Fibroblast of lung (primary cell): Measurements from ENCODE around the gene SGCA. TPM values are rescaled to one million over a fixed set of nuclear protein-coding genes. Genes with fewer than 3 reads are reported as not detected.
A peak's percentile ranks its signal among the peaks of the same experiment; 100 is the strongest.

Source experiments
- DNase-seq, 2 donors: peaks; one replicate each; pipeline versions ENCODE4 v3.0.0 to v3.0.0-alpha.2; 2010; ENCODE audit warnings: low read depth in 2 of 2
- H2AFZ ChIP-seq: 2 replicates; pipeline ENCODE4 v1.5.1; 2012; ENCODE audit warnings: low read length, control low read depth, inconsistent platforms
- H3K27ac ChIP-seq: 2 replicates; pipeline ENCODE4 v1.5.1; 2011; ENCODE audit warnings: low read length, control low read depth; ENCODE audit not compliant: insufficient read depth
- H3K27me3 ChIP-seq: 2 replicates; pipeline ENCODE4 v1.5.1; 2011; ENCODE audit warnings: mild to moderate bottlenecking, low read length; ENCODE audit not compliant: control insufficient read depth, insufficient read depth
- H3K36me3 ChIP-seq: 2 replicates; pipeline ENCODE4 v1.5.1; 2011; ENCODE audit warnings: low read length; ENCODE audit not compliant: control insufficient read depth, insufficient read depth
- H3K4me1 ChIP-seq: 2 replicates; pipeline ENCODE4 v1.5.1; 2011; ENCODE audit warnings: low read length; ENCODE audit not compliant: control insufficient read depth, insufficient read depth; ENCODE audit errors: extremely low read depth
- H3K4me2 ChIP-seq: 2 replicates; pipeline ENCODE4 v1.5.1; 2011; ENCODE audit warnings: low read length, control low read depth; ENCODE audit not compliant: insufficient read depth; ENCODE audit errors: extremely low read depth
- H3K4me3 ChIP-seq, 4 experiments: fragments of 200-600 bp in 1 of 4; sonication (generic) in 1 of 4; replicated peaks in 1 of 4; 2 replicates each; pipeline ENCODE4 v1.5.1; 2011 to 2016; ENCODE audit warnings: low read length in 4 of 4, low read depth in 3 of 4, mild to moderate bottlenecking in 3 of 4, control low read depth in 2 of 4, inconsistent platforms in 1 of 4, mixed read lengths in 1 of 4; ENCODE audit not compliant: insufficient read depth in 1 of 4; ENCODE audit errors: control extremely low read depth in 1 of 4
- H3K79me2 ChIP-seq: 2 replicates; pipeline ENCODE4 v1.5.1; 2012; ENCODE audit warnings: mild to moderate bottlenecking, low read length, inconsistent platforms; ENCODE audit not compliant: control insufficient read depth, insufficient read depth
- H3K9ac ChIP-seq: 2 replicates; pipeline ENCODE4 v1.5.1; 2011; ENCODE audit warnings: mild to moderate bottlenecking, low read length, control low read depth; ENCODE audit not compliant: insufficient read depth
- H3K9me3 ChIP-seq: 2 replicates; pipeline ENCODE4 v1.5.1; 2012; ENCODE audit warnings: low read depth, low read length; ENCODE audit not compliant: control insufficient read depth, insufficient read depth
- H4K20me1 ChIP-seq: 2 replicates; pipeline ENCODE4 v1.5.1; 2011; ENCODE audit warnings: low read length; ENCODE audit not compliant: control insufficient read depth, insufficient read depth; ENCODE audit errors: extremely low read depth
- EZH2 ChIP-seq: IDR thresholded peaks from 2 replicates; pipeline ENCODE4 v1.5.1; 2012; ENCODE audit warnings: low read length, control low read depth, mild to moderate bottlenecking; ENCODE audit errors: missing control alignments
- polyA plus RNA-seq, 2 donors: library from polyadenylated mRNA; depleted of rRNA in 1 of 2; stranded (reverse) in 1 of 2; unstranded in 1 of 2; fragments of >200 nt; gene quantifications; 2 replicates each; pipeline ENCODE4 v1.2.1, GENCODE V29; 2011 to 2012; ENCODE audit warnings: missing spikeins in 1 of 2
- total RNA-seq: library from RNA; depleted of rRNA; stranded (reverse); fragments of >200 nt; gene quantifications from 2 replicates; pipeline ENCODE4 v1.2.1, GENCODE V29; 2014
- TF ChIP-seq, protein P1 (sequence below), 2 donors: IDR thresholded peaks in 1 of 2; conservative IDR thresholded peaks in 1 of 2; 1 replicate in 1 of 2; 2 replicates in 1 of 2; pipeline ENCODE4 v1.5.1; 2011 to 2012; ENCODE audit warnings: low read length in 2 of 2, control low read depth in 1 of 2, inconsistent platforms in 1 of 2, low read depth in 1 of 2, mild to moderate bottlenecking in 1 of 2

The SGCA gene
- total and polyA plus RNA-seq, 2 donors (not counting 1 experiment from before 2014, with no cell fraction given), result 1.6 to 4.3 TPM

DNA sequence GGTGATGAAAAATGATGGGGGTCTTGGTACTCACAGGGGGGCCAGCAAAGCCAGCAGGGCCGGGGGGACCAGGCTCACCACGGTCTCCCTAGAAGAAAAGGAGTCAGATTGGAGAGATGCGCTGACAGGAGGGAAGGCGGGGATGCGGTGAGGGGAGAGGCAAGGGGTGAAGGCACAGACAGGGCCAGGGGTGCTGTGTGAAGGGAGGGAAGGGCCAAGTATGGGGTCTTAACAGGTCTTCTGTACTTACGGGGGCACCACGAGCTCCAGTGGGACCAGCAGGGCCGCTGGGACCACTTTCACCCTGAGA is 24.4 kb downstream of the SGCA start:
- Histone ChIP-seq H3K36me3 (peaks cover 94% of the 10 kb centered on the region), H2AFZ (no peak overlapping the region)

DNA sequence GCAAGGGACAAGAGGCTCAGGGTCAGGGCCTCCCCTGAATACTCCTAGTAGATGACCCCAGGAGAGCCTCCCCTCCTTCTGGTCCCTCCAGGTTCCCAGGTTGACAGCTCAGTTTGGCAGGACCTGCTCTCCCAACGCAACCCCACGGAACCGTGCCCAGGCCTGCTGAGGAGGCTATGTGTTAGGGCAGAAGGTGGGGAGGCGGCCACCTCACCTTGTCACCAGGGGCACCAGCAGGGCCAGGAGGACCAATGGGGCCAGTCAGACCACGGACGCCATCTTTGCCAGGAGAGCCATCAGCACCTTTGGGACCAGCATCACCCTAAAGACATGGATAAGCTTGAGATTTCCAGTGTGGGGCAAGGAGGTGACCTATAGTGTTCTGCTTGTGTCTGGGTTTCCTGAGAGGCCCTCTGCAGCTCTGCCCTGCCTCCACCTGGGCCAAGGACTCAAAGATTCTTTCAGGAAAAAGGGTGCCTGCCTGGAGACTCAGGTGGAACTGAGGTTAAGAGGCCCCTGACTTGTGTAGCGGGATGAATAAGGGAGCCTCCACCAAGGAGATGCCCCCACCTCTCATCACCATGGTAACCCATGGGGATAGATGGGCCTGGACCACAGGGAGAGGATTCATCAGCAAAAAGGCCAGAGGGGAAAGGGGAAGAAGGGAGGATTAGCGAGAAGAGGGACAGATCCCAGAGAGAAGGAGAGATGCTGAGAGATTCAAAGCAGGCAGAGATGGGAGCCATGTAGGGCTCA is 25.0 kb downstream of the SGCA start:
- H4K20me1 ChIP-seq, result peaks cover 3% of the 10 kb centered on the region
- TF ChIP-seq, protein P1, sequence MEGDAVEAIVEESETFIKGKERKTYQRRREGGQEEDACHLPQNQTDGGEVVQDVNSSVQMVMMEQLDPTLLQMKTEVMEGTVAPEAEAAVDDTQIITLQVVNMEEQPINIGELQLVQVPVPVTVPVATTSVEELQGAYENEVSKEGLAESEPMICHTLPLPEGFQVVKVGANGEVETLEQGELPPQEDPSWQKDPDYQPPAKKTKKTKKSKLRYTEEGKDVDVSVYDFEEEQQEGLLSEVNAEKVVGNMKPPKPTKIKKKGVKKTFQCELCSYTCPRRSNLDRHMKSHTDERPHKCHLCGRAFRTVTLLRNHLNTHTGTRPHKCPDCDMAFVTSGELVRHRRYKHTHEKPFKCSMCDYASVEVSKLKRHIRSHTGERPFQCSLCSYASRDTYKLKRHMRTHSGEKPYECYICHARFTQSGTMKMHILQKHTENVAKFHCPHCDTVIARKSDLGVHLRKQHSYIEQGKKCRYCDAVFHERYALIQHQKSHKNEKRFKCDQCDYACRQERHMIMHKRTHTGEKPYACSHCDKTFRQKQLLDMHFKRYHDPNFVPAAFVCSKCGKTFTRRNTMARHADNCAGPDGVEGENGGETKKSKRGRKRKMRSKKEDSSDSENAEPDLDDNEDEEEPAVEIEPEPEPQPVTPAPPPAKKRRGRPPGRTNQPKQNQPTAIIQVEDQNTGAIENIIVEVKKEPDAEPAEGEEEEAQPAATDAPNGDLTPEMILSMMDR (conservative IDR thresholded peaks at IDR 0.05 in 1 of 2, IDR thresholded peaks at IDR 0.05 in 1 of 2; ENCODE audit: low read depth in 1 of 2, low read length in 2 of 2), result no peak
- TF ChIP-seq EZH2, result no peak
- peaks cover 67% of the 10 kb centered on the region for H3K79me2 ChIP-seq
- H3K27ac ChIP-seq, result peak overlapping the region; percentile 52
- no peak overlapping the region for H2AFZ ChIP-seq
- H3K4me3 ChIP-seq, result peak overlapping the region in 1 of 4 experiments; percentile 25
- H3K27me3 ChIP-seq, result no peaks in the 10 kb centered on the region
- peaks cover 22% of the 10 kb centered on the region for H3K4me1 ChIP-seq
- H3K9ac ChIP-seq, result no peak overlapping the region
- peaks cover 93% of the 10 kb centered on the region for H3K36me3 ChIP-seq
- no peak overlapping the region for H3K4me2 ChIP-seq
- no peaks in the 10 kb centered on the region for H3K9me3 ChIP-seq
- peak in 1 of 2 donors; percentile 71 for DNase-seq

More for the DNA sequence above, 24.4 kb downstream of the SGCA start:
- peak in 1 of 2 donors; percentile 61 for DNase-seq
- Histone ChIP-seq H3K4me2 (no peak overlapping the region), H3K27me3 (no peaks in the 10 kb centered on the region), H3K27ac (peak overlapping the region; percentile 60), H4K20me1 (peaks cover 5% of the 10 kb centered on the region), H3K9ac (no peak overlapping the region), H3K4me1 (peaks cover 22% of the 10 kb centered on the region), H3K79me2 (peaks cover 62% of the 10 kb centered on the region), H3K4me3 (peak overlapping the region in 1 of 4 experiments; percentile 10), H3K9me3 (no peaks in the 10 kb centered on the region)
- TF ChIP-seq, protein P1 (conservative IDR thresholded peaks at IDR 0.05 in 1 of 2, IDR thresholded peaks at IDR 0.05 in 1 of 2; ENCODE audit: low read depth in 1 of 2, low read length in 2 of 2), result no peak
- TF ChIP-seq EZH2, result no peak

DNA sequence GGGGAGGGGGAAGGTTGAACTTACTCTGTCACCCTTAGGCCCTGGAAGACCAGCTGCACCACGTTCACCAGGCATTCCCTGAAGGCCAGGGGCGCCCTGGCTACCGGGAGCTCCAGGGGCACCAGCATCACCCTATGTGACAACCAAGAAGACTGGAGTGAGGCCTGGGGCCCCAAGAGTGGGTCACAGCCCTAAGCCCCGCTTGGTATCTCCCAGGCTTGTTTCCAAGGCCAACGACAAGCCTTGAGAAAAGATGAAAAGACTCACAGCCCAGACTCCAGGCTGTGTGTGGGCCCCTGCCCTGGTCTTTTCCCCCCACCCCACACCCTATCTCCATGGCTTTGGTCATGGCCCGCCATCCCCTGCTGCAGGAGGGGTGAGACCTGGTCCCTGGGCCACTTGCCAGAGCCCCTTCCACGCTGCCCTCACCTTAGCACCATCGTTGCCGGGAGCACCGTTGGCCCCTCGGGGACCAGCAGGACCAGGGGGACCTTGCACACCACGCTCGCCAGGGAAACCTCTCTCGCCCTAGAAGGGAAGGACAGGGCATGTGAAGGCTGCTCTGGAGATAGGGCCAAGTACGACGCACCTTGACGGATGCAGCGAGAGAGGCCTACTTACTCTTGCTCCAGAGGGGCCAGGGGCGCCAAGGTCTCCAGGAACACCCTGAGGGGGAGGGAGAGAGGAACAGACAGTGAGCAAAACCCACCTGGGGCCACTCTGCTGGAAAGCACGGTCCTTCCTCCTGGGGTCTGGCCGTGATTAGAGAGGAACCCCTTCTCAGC is 25.7 kb downstream of the SGCA start:
- TF ChIP-seq, protein P1 (conservative IDR thresholded peaks at IDR 0.05 in 1 of 2, IDR thresholded peaks at IDR 0.05 in 1 of 2; ENCODE audit: low read depth in 1 of 2, low read length in 2 of 2), result no peak
- H2AFZ ChIP-seq, result no peak overlapping the region
- peaks cover 29% of the 10 kb centered on the region for H3K4me1 ChIP-seq
- H3K9ac ChIP-seq, result no peak overlapping the region
- peak overlapping the region; percentile 52 for H3K27ac ChIP-seq
- DNase-seq, result peak in 1 of 2 donors; percentile 67
- peaks cover 72% of the 10 kb centered on the region for H3K79me2 ChIP-seq
- H3K9me3 ChIP-seq, result no peaks in the 10 kb centered on the region
- peak overlapping the region; percentile 10 for H3K4me2 ChIP-seq
- H3K4me3 ChIP-seq, result peak overlapping the region in 1 of 4 experiments; percentile 25
- H4K20me1 ChIP-seq, result peaks cover 3% of the 10 kb centered on the region
- no peaks in the 10 kb centered on the region for H3K27me3 ChIP-seq
- peaks cover 93% of the 10 kb centered on the region for H3K36me3 ChIP-seq
